ENCODE measurements around the gene FXYD1.

Gene FXYD1

GRCh38 chr19:35106898-35107541, 31.6 kb upstream of the FXYD1 start:
- no peak for DNase-seq

- DNase-seq: peak in 53 of 56 donors; percentile 14 to 95 (median 81)
Measured at GRCh38 chr19:35107545-35107944, 31.1 kb upstream of the FXYD1 start.

- DNase-seq: no peak
Measured at GRCh38 chr19:35108730-35109129, 29.9 kb upstream of the FXYD1 start.

GRCh38 chr19:35109395-35110112, 29.1 kb upstream of the FXYD1 start:
- peak in 47 of 56 donors; percentile 16 to 76 (median 48) for DNase-seq

GRCh38 chr19:35110974-35111373, 27.6 kb upstream of the FXYD1 start:
- DNase-seq: no peak

GRCh38 chr19:35112995-35113688, 25.5 kb upstream of the FXYD1 start:
- no peak for DNase-seq

GRCh38 chr19:35114353-35115176, 24.1 kb upstream of the FXYD1 start:
- peak in 54 of 56 donors; percentile 34 to 94 (median 81) for DNase-seq

- DNase-seq: peak; percentile 63 to 95 (median 86)
Measured at GRCh38 chr19:35115177-35115951, 23.3 kb upstream of the FXYD1 start, which contains the start of gene FXYD3. Gene FXYD3, plus strand, starts transcription at chr19:35115823. Its CDS starts 3,554 bp downstream, at chr19:35119377.

GRCh38 chr19:35116072-35116801, 22.4 kb upstream of the FXYD1 start:
- no peak for DNase-seq

GRCh38 chr19:35117116-35117515, 21.5 kb upstream of the FXYD1 start:
- peak in 3 of 56 donors; percentile 22 to 27 (median 23) for DNase-seq

GRCh38 chr19:35117799-35118198, 20.8 kb upstream of the FXYD1 start:
- DNase-seq: no peak

- no peak for DNase-seq
Measured at GRCh38 chr19:35118268-35119020, 20.2 kb upstream of the FXYD1 start.

GRCh38 chr19:35119091-35119490, 19.5 kb upstream of the FXYD1 start:
- DNase-seq: no peak

- DNase-seq: no peak
Measured at GRCh38 chr19:35119578-35120155, 19.0 kb upstream of the FXYD1 start.

- peak in 1 of 56 donors; percentile 18 for DNase-seq
Measured at GRCh38 chr19:35120492-35120891, 18.1 kb upstream of the FXYD1 start.

GRCh38 chr19:35120898-35121297, 17.7 kb upstream of the FXYD1 start:
- no peak for DNase-seq

- no peak for DNase-seq
Measured at GRCh38 chr19:35122687-35123551, 15.7 kb upstream of the FXYD1 start.

- peak in 21 of 56 donors; percentile 12 to 77 (median 30) for DNase-seq
Measured at GRCh38 chr19:35123573-35123972, 15.1 kb upstream of the FXYD1 start.
